C4-2B (cell line): ENCODE data around the gene DLGAP1.

Experiments used
- H3K27ac ChIP-seq: fragments of 450-650 bp; 2 replicates; pipeline ENCODE4 v1.5.1; 2017
- ZFX ChIP-seq: fragments of 450-650 bp; IDR thresholded peaks from 2 replicates; pipeline ENCODE4 v1.6.1; 2017
- TF ChIP-seq, protein P1 (sequence below): fragments of 450-650 bp; conservative IDR thresholded peaks from 2 replicates; pipeline ENCODE4 v1.5.1; 2017; ENCODE audit warnings: mild to moderate bottlenecking

Gene DLGAP1

GRCh38 chr18:3931013-3931315 lies 524.1 kb downstream of the DLGAP1 start:
- H3K27ac ChIP-seq = no peak overlapping the region
- TF ChIP-seq, protein P1, sequence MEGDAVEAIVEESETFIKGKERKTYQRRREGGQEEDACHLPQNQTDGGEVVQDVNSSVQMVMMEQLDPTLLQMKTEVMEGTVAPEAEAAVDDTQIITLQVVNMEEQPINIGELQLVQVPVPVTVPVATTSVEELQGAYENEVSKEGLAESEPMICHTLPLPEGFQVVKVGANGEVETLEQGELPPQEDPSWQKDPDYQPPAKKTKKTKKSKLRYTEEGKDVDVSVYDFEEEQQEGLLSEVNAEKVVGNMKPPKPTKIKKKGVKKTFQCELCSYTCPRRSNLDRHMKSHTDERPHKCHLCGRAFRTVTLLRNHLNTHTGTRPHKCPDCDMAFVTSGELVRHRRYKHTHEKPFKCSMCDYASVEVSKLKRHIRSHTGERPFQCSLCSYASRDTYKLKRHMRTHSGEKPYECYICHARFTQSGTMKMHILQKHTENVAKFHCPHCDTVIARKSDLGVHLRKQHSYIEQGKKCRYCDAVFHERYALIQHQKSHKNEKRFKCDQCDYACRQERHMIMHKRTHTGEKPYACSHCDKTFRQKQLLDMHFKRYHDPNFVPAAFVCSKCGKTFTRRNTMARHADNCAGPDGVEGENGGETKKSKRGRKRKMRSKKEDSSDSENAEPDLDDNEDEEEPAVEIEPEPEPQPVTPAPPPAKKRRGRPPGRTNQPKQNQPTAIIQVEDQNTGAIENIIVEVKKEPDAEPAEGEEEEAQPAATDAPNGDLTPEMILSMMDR = no peak
- TF ChIP-seq ZFX = no peak

DNA sequence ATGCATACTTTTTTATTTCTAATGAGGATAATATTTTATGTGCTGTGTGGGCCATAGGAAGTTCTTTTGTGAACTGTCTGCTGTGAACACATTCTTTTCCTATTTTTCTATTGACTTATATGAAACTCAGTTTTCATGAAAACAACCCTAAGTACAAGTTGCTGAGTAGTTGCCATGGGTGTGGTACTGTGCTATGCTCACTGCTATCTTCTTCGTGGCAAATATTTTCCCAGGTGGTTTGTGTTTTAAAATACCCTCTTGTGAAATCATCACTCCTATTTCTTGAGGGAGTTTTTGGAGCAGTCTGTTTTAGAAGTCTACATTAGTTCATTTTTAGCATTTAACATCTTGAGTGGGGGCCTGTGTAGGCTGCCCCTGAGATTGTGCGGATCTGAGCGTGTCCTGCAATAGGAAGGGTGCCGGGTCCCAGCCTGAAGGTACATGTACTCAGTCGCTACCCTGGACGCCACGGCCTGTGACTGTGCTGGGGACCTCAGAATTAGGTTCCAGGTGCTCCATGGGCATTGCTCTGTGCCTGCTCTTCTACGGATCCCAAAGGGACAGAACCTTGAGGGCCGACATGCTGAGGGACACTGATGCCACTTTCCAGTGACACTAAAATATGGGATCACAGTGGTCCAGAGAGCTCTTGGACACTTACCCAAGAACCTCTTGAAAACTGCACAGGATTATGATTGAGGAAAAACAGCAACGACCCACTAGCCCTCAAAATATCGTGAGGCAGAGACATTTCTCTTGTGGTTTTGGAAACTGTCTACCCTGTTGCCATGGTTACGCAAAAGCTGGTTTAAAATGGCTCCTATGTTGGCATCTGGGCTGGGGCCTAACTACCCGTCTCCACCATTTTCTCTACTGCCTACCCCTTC lies 524.7 kb downstream of the DLGAP1 start:
- TF ChIP-seq, protein P1 = no peak
- no peak for TF ChIP-seq ZFX
- no peak overlapping the region for H3K27ac ChIP-seq

DNA sequence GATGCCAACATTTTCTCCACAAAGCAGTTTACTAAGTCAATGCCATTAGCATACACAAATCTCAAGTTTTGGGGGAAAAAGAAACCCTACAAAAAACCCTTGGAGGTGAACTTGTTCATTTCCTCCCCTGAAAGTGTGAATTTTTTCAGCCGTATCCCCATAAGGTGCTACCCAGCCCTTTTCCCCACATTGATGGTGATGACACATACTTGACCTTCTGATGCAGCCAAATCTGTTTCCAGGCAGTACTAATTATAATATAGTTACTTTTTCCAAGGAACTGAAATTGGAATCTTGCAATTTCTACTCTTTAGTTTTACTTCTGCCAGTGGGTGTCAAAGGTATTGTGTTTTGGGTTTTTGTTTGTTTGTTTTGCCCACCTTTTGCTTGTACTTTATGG lies 530.7 kb downstream of the DLGAP1 start:
- TF ChIP-seq ZFX = no peak
- TF ChIP-seq, protein P1 = no peak
- no peak overlapping the region for H3K27ac ChIP-seq

- no peak for TF ChIP-seq ZFX
- TF ChIP-seq, protein P1 = no peak
- H3K27ac ChIP-seq = no peak overlapping the region
Observed at GRCh38 chr18:3923750-3924149, 531.4 kb downstream of the DLGAP1 start.

- TF ChIP-seq, protein P1 = no peak
- no peak for TF ChIP-seq ZFX
- no peak overlapping the region for H3K27ac ChIP-seq
Observed at GRCh38 chr18:3921826-3922225, 533.3 kb downstream of the DLGAP1 start.

DNA sequence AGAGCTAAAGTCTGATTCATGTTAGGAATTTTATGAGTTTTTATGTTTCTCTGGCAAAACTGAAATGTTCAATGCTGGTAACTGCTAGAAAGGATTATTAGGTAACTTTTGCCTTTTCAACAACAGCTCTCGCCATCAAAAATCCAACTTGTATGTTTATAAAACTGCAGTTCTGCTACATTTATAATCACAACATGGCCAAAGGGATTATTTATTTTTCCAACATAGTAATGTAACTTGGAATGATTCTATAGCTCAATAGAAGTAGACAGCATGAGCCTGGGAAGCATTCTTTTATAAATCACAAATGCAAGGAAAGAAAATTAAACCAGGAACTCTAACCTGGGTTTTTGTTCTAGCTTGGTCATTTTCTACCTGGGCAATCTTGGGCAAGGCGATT lies 534.3 kb downstream of the DLGAP1 start:
- TF ChIP-seq, protein P1 = no peak
- TF ChIP-seq ZFX = no peak
- H3K27ac ChIP-seq = no peak overlapping the region

GRCh38 chr18:3919396-3920061 lies 535.6 kb downstream of the DLGAP1 start:
- no peak for TF ChIP-seq ZFX
- TF ChIP-seq, protein P1 = no peak
- no peak overlapping the region for H3K27ac ChIP-seq
